ENCODE measurements around the gene GJE1.
"Not testable (repeated sequence)": the region's sequence is repeated elsewhere in the genome, so short reads cannot be mapped to it uniquely, and the experiment has no call there.

GJE1 gene

DNA sequence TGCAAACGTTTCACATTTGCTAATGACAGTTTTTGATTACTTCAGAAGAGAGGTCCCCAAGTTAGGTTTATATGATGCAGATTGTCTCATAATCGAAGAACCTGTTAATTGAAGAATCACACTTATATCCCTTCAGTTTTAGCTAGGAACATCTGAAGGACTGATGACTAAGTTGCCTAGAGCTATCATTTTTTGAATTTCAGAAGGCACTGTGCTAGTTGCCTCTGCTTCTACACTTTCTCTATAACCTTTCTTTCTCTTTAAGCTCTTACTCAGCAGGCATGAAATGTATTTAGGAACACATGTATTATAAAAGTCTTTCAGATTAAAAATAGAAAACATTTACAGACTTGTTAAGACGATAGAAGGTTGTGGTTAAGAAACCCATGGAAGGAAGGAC, 14.4 kb upstream of the GJE1 start:
- ChIA-PET CTCF (no interaction called here), POLR2A (ENCODE audit: low non-redundant PET) (no interaction called here)
- TF ChIP-seq, protein P1, sequence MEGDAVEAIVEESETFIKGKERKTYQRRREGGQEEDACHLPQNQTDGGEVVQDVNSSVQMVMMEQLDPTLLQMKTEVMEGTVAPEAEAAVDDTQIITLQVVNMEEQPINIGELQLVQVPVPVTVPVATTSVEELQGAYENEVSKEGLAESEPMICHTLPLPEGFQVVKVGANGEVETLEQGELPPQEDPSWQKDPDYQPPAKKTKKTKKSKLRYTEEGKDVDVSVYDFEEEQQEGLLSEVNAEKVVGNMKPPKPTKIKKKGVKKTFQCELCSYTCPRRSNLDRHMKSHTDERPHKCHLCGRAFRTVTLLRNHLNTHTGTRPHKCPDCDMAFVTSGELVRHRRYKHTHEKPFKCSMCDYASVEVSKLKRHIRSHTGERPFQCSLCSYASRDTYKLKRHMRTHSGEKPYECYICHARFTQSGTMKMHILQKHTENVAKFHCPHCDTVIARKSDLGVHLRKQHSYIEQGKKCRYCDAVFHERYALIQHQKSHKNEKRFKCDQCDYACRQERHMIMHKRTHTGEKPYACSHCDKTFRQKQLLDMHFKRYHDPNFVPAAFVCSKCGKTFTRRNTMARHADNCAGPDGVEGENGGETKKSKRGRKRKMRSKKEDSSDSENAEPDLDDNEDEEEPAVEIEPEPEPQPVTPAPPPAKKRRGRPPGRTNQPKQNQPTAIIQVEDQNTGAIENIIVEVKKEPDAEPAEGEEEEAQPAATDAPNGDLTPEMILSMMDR (conservative IDR thresholded peaks at IDR 0.05; ENCODE audit: low read depth): no peak
- DNase-seq (ENCODE audit: low spot score): no peak
- no peak overlapping the region for H3K27ac ChIP-seq

DNA sequence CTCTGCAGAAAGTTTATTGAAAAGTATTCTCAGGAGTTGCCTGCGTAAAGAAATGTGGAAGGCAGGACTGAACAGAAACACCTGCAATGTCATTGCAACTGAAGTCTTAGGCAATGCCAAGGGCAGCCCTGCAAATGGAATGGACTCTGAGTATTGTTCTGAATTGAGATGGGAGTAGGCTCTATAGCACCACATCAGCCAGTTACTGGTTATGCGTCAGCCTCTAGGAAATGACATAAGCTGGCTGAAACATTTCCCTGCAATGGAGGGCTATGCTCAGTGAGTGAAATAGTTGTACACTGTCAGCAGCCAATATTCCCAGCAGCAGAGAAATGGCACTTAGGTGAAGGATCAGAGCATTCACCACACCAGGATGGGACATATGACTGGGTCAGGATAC, 13.8 kb upstream of the GJE1 start:
- CTCF ChIA-PET: no interaction called here
- no peak for DNase-seq (ENCODE audit: low spot score)
- H3K27ac ChIP-seq: no peak overlapping the region
- POLR2A ChIA-PET (ENCODE audit: low non-redundant PET): no interaction called here
- TF ChIP-seq, protein P1 (conservative IDR thresholded peaks at IDR 0.05; ENCODE audit: low read depth): no peak

- H3K27ac ChIP-seq: no peak overlapping the region
- ChIA-PET POLR2A (ENCODE audit: low non-redundant PET) (no interaction called here), CTCF (interaction anchor here (1.1 kb wide), 1 partner anchor 132 kb away, joined by 4 read pairs; no protein-coding TSS in a partner anchor)
- TF ChIP-seq, protein P1 (conservative IDR thresholded peaks at IDR 0.05; ENCODE audit: low read depth): no peak
- DNase-seq (ENCODE audit: low spot score): no peak
Observed at GRCh38 chr6:142121342-142121741, 11.4 kb upstream of the GJE1 start.

GRCh38 chr6:142130814-142131213, 1.9 kb upstream of the GJE1 start:
- TF ChIP-seq, protein P1 (conservative IDR thresholded peaks at IDR 0.05; ENCODE audit: low read depth): no peak
- DNase-seq (ENCODE audit: low spot score): no peak
- CTCF ChIA-PET: interaction anchor here (0.7 kb wide), 1 partner anchor 314 kb away, joined by 4 read pairs; no protein-coding TSS in a partner anchor
- no peak overlapping the region for H3K27ac ChIP-seq
- POLR2A ChIA-PET (ENCODE audit: low non-redundant PET): no interaction called here

GRCh38 chr6:142138876-142139275, 6.2 kb downstream of the GJE1 start:
- POLR2A ChIA-PET (ENCODE audit: low non-redundant PET): no interaction called here
- CTCF ChIA-PET: no interaction called here
- TF ChIP-seq, protein P1 (conservative IDR thresholded peaks at IDR 0.05; ENCODE audit: low read depth): no peak
- no peak overlapping the region for H3K27ac ChIP-seq
- DNase-seq (ENCODE audit: low spot score): no peak

DNA sequence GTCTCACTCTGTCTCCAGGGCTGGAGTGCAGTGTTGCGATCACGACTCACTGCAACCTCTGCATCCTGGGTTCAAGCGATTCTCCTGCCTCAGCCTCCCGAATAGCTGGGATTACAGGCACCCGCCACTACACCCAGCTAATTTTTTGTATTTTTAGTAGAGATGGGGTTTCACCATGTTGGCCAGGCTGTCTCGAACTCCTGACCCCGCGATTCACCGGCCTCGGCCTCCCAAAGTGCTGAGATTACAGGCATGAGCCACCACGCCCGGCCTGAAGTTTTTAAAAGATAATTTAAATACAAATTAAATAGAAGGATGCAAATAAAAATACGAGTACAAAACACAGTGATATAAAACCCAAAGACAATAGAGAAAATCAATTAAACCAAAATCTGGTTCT, 8.8 kb downstream of the GJE1 start:
- DNase-seq (ENCODE audit: low spot score); CTCF ChIA-PET; POLR2A ChIA-PET (ENCODE audit: low non-redundant PET); H3K27ac ChIP-seq: not testable (repeated sequence)

DNA sequence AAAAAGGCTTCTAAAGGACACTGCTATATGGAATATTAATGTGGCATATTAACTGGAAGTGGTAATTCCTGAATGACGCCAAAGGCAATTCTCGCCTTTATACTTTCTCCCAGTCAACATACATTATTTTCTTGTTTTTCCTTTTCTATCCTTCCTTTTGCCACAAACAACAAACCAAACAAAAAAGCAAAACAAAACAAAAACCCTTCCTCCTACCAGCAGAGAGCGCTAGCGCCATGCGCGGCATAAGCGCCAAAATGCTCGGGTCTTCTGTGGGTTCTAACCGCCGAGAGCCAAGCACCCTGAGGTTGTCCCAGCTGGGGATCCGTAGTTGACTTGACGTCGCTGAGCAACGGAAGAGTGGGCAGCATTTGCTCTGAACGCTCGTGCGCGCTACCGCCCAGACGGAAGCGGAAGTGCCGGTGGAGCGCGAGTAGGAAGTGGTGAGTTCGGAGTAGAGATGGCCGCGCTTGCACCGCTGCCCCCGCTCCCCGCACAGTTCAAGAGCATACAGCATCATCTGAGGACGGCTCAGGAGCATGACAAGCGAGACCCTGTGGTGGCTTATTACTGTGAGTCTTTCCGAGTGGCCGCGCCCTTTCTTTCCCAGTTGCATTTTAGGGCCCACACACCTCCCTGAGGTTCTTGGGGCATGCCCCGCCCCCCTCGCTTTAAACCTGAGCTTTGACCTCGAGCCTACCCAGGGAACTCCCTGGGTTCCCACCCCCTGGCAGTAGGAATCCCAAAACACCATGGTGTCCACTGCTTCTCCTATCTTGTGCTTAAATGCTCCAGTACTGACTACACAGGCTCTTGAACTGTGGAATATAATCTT, 14.3 kb downstream of the GJE1 start, which contains the start of the genes NMBR and VTA1:
Gene NMBR (minus strand): TSS at position 295 of the 835 bp plus-strand sequence. CDS start 58,464 bp downstream, outside the sequence.
Gene VTA1 (plus strand): TSS at position 436 of the 835 bp plus-strand sequence. CDS start 25 bp downstream, at position 461.
- ChIA-PET CTCF (interaction anchor here (0.6 to 1.8 kb wide), 11 partner anchors 9 to 1299 kb away, joined by 3 to 7 read pairs (median 4); no protein-coding TSS in a partner anchor), POLR2A (ENCODE audit: low non-redundant PET) (no interaction called here)
- TF ChIP-seq, protein P1 (conservative IDR thresholded peaks at IDR 0.05; ENCODE audit: low read depth): peak; percentile 90
- peak; percentile 91 for DNase-seq (ENCODE audit: low spot score)
- peak within 1 kb of the TSS; percentile 64 for H3K27ac ChIP-seq

Data from RWPE1 (cell line).